HG03520 (cell line): Measurements from ENCODE around the gene PTPRC.
A peak's percentile ranks its signal among the peaks of the same experiment; 100 is the strongest.

ENCODE experiments used
- ATAC-seq: cut with Tn5 transposase; IDR thresholded peaks from one replicate; pipeline ENCODE4 v1.9.1; 2021; ENCODE audit warnings: mild to moderate bottlenecking, moderate library complexity; ENCODE audit not compliant: unreplicated experiment

Gene PTPRC

DNA sequence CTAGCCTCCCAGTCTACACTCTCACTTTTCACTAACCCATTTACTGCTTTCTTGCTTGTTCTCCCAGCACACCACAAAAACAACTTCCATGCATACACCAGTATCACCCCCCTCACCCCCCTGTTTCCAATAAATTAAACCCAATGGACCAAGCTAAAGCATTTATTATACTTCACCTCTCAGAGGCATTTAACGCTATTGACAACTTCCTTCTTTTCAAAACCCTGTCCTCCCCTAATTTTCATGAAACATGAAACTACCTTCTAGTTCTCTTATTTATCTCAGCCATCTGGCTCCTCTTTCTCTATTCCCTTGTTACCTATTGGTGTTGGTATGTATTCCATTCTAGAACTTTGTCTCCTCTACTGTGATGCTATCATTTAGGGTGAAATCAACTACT, 32.3 kb downstream of the PTPRC start:
- no peak for ATAC-seq

DNA sequence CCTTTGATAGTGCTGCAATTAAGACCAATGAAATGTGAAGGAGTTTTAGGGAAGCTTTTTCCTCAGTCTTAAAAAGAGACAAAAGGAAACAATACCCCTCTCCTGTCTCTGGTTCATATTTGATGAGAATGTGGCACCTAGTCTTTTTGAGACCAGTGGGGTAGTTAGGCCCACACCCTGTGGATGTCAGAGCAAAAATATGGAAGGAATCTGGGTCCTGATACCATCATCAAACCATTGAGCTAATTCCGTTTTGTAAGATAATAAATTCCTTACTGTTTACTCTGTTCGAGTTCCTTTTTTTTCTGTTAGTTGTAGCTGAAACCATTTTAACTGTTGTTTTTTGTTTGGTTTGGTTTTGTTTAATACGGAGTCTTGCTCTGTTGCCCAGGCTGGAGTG, 33.3 kb downstream of the PTPRC start:
- no peak for ATAC-seq

DNA sequence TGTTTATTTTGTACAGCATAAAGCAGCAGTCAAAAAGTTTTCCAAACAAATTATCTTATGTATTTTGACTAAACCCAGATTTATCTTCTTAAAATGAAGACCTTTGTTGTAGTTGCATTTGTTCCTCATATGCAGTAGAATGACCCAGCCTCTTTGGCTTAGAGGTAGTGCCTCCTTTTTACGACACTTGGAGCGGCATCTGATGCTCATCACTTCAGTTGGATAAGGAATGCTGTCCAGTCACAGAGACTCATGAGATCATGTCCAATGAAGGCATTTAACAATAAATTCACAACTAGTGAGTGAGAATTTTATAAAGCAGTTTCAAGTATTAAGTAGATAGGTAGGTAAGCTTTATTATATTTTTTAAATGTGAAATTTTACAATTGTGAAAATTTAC, 35.2 kb downstream of the PTPRC start:
- ATAC-seq, result no peak

DNA sequence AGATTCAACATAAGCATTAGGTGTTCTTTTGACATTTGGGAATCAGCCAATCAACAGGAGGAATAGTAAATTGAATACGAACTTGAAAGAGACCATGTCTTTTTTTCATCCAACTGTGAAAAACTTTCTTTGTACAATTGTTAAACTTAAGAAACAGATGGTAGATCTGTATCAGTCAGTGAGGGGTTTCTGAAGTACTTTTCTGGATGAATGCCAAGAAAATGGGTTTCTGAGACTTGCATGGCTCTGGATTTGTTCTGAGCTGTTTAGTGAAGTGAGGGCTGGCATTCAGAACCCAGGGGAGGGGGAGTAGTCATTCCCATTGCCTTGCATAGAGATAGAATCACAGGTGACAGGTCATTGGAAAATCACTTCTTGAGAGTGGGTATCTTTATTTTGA, 37.4 kb downstream of the PTPRC start:
- ATAC-seq, result no peak

DNA sequence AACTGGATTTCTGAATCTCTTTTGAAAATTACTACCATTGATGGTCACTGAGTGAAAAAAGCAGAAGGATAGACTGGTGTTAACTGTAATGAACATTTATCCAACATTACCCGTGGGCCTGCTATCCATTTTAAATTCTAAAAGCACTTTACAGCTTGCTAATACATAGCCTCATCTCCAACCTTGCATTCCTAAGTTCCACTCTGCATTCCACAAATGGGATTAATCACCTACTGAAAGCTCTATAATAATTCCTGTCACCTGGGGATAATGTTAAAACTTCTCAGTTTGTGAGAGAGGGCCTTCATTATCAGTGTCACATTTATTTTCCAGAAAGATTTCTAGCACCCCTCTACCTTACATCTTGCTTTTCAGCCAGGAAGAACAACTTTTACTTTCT, 38.2 kb downstream of the PTPRC start:
- ATAC-seq, result no peak

DNA sequence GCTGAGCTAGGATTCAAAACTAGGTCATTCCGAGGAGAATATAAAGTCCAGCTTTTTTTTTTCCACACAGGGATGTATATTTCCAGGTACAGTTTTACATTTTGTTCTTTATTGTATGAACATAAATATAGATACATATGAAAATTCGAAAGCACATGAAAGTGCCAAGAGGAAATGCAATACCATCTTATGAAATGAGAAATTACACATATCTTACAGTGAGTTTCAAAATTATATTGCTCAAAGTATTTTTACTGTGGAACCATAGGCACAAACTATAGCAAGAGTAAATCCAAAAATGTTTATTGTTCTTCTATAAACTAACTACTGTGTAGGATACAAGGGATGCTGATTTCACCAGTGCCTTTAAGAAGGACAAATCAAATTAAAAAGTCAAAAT, 39.0 kb downstream of the PTPRC start:
- ATAC-seq, result no peak

DNA sequence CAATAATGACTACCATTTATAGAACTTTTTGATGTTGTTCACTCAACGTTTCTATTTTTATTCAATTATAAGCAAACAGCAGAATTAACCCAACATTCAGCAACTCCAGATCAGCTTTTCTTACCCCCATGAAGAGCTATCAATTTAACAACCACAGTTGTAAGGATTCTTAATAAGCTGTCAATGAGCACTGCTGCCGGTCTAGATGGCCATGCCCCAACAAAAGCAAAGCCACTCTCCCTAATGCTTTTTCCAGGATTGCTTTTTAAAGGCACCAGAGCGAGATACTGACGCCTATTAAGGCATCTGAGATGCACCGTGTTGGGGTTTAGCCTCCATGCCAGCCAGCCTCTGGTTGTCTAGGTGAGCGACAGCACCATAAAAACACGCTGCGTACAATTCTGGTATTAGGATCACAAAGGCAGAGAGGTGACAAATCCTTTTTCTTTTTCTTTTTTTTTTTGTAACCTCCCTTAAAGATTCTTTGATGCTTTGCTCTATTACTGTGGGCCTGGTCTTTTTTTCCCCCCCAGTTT, 39.5 kb downstream of the PTPRC start:
- no peak for ATAC-seq

DNA sequence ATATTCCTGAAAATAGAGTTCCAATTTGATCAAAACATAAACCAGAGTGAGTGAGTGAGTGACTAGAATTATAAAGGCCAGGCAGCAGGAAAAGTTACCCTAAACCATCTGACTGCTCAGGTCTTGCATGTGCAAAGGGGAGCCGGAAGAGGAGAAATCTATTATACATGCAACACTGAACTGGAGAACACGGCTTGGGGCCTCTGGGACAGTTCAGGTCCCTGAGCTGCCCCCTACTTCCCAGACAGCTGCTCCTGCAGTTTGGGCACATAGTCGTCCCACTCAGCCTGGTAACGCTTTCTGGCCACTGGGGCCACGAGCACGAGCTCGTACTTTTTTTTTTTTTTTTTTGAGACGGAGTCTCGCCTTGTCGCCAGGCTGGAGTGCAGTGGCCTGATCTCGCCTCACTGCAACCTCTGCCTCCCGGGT, 40.1 kb downstream of the PTPRC start:
- ATAC-seq, result no peak

DNA sequence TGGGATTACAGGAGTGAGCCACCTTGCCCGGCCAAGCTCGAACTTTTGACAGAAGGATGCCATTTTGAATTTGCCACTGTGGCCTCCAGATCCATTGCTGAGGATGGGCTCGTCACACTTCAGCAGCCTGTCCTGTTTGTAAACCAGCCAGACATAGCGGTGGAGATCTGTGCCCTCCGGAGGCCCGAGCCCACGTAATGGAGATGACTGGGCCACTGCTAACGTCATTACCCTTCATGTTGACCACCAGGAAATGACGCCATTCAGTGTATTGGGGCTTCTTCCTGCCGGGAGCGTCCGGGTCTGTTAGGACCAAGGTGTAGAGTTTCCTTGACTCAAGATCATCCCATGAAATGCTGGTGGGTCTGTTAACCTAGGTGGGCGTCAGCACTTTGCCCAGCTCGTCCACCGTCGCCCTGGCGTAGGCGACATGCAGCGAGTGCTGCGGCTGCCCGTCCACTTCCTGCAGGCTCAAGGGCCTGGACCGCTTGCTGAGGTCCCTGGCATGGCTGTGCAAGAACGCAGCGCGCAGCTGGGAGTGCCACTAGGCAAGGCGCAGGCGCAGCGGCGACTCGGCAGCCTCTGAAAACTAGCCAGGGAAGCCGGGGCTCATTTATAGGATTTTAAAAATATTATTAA, 40.8 kb downstream of the PTPRC start:
- ATAC-seq, result no peak

DNA sequence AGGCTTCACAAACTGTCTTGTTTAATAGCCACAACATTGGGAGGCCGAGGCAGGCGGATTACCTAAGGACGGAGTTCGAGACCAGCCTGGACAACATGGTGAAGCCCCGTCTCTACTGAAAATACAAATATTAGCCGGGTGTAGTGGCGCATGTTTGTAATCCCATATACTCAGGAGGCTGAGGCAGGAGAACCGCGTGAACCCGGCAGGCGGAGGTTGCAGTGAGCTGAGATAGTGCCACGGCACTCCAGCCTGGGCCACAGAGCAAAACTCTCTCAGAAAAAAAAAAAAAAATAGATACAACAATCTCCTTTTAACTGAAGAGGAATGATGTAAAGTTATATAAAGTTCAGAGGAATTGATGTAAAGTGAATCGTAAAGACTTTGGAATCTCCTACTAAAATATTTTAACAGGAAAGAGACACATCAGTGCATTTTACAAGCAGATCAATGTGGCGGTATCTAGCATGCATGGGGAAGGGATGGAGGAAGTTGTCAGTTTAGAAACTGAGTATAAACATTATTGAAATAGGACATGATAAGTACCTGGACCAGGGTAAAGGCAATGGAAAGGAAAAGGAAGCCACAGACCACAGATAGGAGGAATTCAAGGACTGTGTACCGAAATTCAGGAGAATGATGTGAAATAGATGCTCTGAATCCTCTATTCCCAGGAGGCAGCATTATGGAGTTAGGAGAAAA, 41.5 kb downstream of the PTPRC start:
- no peak for ATAC-seq

DNA sequence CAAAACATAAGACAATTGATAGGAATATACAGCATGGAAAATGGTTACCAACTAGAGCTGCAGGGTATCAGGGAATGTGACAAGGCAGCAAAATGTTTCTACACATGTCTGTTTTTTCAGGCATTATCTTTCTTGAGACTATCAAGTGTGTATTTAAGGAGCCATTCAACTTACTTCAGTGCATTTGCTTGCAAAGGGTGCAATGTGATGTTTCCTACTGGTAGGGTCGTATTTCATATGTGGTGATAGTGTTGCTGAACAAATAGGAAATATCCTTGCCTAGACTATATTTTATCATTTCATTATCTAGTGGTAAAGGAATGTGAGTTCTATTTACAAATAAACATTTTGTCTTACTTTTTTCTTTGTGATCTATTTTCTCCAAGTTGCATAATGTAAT, 42.4 kb downstream of the PTPRC start:
- no peak for ATAC-seq

DNA sequence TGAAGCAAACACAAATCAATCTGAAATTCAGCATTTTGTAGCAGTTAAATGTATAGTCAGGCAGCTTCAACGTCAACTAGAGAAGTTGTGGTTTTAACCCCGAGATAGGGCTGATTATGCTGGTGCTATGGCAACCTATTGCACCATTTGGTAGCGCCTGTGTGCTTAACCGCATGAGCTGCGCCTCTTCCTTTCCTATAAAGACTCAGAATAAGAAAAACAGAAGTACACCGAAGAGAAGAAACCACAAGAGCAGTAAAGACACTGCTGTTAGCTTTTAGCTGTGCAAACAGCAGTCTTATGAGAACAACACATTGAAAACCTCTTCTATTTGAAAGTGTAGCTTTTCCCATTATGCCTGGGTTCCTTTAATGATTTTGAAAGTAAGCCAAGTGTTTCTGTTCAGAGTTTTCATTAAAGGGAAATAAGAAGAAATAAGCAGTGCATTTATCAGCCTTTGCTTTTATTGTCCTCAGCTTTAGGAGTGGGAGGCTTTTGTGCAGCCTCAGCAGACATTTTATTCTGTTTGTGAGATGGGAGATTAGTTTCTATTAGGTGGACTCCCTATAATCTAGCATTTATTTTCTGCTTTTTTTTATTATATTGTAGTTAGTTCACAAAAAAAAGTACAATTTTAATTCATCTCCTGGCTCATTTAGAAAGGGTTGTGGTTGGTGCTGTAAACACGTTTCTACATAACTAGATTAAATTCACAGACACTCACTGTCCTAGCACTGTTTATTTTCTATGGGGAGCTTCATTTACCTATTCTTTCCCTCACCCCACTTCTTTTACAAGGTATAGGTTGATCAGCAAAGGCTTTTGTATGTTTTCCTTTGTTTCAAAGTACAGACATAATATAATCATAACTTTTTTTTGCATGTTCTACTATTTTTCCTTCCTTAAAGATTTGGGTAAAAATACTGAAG, 43.3 kb downstream of the PTPRC start:
- peak; percentile 95 for ATAC-seq

DNA sequence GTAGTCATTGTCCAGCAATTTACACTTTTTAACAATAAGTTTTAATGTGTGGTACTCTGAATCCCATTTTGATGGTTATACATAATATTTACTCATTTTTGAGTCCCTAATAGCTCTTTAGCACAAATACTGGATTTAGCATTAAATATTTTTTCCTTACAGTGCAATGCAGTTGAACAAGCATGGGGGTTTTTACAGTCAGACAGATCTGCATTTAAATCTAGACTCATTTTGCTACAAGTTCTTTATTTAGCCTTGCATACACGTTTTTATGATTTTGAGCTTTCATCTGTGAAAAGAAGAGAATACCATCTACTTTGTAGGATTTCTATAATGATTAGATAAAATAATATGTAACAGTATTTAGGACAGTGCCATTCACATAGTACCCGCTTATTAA, 44.0 kb downstream of the PTPRC start:
- ATAC-seq, result no peak

DNA sequence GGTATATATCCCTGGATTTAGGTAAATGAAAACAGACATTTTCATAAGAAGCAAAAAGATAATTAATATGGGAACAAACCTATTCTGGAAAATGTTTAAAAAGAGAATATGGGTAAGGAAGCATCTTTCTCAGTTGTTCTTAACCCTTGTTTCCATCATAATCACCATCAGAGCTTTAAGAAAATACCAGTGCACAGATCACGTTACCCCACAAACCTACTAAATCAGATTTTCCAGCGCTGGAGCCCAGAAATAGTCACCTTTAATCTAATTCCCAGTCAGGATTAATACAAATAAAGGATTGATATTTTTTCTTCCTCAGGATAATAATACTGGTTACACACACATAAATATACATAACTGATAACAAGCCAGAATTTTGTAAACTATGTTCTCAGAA, 44.6 kb downstream of the PTPRC start:
- ATAC-seq, result no peak

DNA sequence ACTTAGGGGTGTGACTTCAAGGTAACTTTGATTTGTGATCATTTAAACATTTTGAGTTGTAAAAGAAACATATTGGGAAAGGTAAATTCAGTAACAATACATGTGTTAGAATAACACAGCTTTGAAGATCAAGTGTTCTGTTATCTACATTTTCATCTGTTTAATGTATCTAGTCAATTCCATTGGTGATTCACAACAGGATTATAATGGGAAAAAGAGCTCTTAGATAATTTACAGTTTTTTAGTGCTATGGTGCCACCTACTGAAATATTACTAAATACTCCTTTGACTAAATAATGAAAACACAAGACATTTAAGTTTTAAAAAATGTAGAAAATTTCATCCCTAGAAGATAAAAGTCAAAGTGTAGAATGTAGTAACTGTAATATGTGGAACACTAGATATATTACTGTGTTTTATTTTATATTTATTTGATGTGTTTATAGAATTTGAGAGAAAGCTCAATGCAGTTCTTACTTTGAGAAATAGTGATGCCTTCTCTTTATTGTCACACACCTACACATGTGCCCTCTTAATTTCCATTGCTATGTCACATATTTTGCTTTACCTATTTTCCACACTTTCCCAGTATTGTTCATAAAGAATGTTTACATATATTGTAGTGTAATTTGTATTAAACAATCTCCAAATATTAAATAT, 47.4 kb downstream of the PTPRC start:
- ATAC-seq, result no peak

DNA sequence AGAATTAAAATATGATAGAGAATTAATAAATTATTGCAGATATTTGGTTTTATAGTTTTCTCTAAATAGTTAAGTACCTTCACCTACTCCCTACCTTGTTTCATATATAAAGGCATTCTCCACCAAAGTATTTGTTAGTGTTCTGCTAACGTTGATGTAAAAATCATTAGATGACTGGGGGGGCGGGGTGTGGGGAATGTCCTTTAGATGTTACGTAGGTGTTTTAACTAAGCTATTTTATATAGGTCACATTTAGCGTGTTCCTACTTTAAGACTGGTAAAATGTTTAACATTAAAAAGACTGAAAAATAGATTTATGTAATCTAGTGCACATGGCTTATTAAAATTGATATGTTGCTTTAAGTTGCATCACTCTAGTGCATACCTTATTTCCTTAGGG, 48.6 kb downstream of the PTPRC start:
- ATAC-seq, result no peak

DNA sequence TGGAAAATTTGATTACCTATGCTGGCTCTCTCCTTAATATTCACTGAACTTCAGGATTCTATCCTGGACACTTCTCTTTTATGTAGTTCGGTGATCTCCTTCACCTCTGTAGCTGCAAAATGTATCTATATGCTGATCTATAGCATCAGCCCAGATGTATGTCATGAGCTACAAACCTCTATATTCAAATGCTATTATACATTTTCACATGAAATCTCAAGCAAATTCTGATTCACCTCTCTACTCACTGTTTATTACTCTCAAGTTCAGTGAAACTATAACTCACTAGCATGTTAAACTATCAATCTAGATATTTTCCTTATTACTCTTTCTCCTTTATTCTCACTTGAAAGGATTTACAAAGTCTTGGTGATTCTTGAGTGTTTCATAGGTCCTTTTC, 52.2 kb downstream of the PTPRC start:
- no peak for ATAC-seq

DNA sequence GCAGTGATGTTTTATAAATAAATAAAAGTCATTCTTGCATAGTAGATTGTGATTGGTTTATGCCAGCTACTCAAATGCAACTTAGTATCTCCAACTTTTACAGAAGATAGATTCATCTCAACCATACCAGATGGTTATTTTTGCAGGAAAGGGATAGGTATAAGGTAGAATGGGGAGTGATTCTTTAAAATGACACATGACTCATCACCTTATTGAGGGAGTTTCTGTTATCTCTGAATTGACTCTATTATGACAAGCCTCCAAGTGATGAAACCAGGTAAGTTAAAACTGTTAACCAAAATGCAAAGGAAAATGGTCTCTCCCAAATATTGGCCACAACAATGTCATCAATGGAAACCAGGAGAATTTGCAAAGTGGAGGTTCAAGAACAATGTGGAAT, 54.5 kb downstream of the PTPRC start:
- ATAC-seq, result no peak

DNA sequence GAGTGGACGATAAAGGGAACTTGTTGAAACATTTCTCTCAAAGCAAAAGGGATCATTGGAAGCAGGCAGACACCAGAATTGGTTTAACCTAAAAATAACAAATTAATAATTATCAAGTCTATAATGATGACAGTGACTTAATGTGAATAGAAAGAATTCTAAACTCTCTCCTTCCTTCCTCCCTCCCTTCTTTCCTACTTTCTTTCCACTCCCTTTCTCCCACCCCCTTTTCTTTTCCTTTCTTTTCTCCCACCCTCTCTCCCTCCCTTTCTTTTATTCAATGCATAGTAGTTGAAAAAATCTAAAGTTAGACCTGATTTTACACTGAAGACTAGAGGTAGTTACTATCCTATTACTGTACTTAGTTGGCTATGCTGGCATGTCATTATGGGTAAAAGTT, 55.7 kb downstream of the PTPRC start:
- ATAC-seq, result no peak

DNA sequence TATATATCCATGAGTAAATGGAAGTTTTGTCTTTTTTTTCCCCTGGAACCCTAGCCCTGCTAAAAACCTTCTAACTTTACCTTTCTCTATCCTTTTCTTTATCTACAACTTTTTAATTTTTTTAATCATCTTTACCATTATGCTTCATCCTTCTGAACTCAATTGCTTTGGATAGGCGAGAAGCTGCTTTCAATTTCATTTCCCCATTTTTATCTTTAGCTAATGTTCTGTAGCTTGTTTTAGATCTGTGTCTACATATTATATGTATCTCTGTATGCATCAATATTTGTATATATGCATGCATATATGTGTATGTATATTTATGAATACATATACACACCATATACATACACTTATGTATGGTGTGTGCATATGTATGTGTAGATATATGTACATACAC, 57.4 kb downstream of the PTPRC start:
- ATAC-seq, result no peak
